NCI-H526 (cell line): Measurements from ENCODE around the gene SMYD3.
"Not testable (repeated sequence)": the region's sequence is repeated elsewhere in the genome, so short reads cannot be mapped to it uniquely, and the experiment has no call there.

Experiments used
- DNase-seq, 2 experiments: peaks; one replicate each; lab custom pipeline; 2025; lab: John Stamatoyannopoulos, UW

Gene SMYD3

DNA sequence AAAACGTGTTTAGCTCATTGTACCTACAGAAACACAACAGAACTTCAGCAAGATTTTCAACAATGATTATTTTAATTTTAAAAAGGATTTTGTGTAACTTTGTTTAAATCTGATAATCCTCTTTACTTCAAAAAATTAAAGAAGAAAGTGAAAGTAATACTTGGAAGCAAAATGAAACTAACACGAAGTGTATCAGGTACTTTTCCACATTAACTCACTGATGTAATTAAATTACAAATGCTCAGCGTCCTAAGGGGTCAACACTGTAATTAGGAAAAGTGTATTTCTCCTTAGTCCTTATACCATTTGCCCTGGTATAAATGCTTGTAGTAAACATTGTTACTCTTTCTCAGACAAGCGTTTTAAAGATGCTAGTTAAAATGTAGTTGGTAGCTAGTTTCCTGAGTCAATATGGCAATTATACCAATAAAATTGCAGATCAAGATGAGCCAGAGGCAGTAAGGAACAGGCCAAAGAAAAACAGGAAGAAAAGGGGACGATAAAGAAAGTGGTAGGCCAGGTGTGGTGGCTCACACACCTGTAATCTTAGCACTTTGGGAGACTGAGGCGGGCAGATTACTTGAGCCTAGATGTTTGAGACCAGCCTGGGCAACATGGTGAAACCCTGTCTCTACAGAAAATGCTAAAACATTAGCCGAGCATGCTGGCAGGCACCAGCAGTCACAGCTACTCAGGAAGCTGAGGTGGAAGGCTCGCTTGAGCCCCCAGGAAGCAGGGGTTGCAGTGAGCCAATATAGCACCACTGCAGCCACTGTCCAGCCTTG is 553.0 kb downstream of the SMYD3 start:
- no peak for DNase-seq

DNA sequence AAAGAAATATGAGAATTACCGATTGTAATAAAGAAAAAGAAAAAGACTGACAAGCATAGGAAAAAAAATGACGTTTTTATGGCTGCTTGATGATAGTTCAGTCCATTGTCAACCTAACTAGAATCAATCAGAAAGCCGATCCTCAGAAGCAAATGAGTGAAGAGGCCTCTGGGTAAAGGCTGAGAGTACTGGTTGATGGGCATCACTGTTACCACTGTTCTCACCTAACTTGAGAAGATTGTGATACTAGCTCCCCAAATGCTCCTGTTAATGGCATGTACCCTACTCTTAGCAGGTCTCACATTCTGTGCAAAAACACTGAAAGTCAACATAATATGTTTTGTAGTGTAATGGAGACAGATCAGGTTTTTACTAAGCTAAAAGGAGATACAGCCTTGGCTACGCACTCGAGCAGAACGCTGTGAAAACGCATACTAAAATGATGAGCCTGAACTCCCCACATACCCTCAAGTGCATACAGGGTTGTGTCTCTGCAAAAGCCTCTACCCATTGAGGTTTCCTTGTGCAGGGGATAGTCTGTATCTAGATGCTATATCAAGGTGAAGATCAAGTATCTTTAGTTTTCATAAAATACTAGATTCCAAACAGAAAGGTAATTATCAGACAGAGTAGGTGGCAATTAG is 554.6 kb downstream of the SMYD3 start:
- DNase-seq, result no peak

DNA sequence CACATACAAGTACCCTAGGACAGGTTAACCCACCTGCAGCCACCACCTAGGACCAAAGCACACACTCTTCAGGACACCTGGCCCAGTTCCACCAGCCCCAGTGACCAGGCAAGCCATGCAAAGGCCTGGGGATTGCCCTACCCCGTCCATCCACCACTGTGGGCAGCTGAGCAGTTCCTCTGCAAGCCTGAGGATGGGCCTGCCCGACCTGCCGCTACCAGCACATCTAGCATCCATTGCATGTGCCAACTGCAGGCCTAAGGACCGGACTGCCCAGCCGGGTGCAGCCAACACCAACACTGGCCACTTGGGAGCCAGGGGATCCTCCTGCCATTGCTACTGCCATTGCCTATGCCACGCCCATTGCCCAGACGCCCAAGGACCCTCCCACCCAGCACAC is 558.3 kb downstream of the SMYD3 start:
- DNase-seq, result no peak

DNA sequence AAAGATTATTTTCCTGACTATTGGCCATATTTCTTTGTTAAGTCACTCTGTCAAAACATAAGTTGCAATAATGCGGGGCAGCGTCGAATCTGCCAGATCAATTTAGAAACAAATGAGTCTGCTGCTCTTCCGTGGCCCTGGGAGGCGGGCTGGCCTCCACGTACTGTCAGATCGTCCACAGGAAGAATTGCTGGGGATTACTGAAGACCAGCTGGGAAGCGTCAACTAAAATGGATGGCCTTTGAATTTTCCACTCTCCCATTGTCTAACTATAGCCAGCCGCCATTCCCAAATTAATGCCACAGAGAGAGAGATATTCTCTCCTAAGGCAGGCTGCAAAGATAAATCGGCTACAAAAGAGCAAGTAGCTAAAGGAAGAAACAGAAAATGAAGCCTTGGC is 560.2 kb downstream of the SMYD3 start:
- no peak for DNase-seq

DNA sequence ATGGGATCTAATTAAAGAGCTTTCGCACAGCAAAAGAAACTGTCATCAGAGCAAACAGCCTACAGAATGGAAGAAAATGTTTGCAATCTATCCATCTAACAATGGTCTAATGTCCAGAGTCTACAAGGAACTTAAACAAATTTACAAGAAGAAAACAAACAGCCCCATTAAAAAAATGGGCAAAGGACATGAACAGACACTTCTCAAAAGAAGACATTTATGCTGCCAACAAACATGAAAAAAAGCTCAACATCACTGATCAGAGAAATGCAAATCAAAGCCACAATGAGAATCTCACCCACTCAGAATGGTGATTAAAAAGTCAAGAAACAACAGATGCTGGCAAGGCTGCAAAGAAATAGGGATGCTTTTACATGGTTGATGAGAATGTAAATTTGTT is 561.9 kb downstream of the SMYD3 start:
- DNase-seq, result not testable (repeated sequence)

DNA sequence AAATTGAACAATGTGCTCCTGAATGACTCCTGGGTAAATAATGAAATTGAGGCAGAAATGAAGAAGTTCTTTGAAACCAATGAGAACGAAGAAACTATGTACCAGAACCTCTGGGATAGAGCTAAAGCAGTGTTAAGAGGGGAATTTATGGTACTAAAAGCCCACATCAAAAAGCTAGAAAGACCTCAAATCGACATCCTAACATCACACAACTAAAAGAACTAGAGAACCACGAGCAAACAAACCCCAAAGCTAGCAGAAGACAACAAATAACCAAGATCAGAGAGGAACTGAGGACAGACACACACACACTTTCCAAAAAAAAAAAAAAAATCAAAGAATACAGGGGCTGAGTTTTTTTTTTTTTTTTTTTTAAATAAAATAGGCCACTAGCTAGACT is 564.2 kb downstream of the SMYD3 start:
- DNase-seq, result no peak

DNA sequence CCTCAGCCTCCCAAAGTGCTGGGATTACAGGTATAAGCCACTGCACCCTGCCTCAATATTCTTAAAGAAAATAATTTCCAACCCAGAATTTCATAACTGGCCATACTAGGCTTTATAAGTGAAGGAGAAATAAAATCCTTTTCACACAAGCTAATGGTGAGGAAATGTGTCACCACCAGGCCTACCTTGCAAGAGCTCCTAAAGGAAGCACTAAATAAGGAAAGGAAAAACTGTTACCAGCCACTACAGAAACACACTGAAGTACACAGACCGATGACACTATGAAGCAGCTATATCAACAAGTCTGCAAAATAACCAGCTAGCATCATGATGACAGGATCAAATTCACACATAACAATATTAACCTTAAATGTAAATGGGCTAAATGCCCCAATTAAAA is 565.3 kb downstream of the SMYD3 start:
- not testable (repeated sequence) for DNase-seq

DNA sequence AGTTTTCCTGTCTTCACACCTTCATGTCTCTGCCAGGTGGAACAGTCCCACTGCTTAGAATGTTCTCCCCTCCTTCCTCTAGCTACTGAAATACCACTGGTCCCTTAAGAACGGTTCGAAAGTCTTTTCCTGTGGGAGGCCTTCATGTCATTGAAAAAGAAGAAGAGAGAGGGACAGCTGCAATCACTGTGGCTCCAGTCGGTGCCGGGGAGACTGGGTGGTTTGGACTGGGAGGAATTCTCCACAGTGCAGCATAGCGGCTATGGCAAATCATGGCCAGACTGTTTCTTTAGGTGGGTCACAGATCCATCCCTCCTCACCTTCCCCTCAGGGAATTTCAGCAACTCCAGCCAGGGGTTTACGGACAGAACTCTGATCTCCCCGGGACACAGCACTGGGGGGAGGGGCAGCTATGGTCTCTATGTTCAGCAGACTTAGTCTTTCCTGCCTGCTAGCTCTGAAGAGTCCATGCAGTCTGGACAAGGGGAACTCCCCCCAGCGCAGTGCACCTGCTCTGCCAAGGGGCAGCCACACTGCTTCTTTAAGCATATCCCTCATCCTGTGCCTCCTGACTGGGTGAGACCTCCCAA is 567.2 kb downstream of the SMYD3 start:
- no peak for DNase-seq

DNA sequence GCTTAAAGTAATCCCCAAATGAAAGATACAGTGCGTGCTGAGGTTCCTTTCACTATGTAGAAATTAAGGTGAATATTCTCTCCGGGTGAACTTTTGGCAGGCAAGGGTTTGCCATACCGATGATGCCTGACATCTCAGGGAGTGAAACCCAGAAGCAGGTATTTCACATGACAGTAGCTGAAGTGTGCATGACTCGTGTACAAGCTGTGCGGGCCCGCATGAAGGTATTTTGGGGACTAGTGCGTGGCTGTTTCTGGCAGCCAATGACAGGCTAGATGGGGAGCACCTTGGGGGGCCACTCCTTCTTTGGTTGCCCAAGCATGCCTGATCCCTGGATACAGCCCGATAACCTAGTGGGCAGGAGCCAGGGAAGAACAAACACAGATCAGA is 569.0 kb downstream of the SMYD3 start:
- DNase-seq, result no peak

DNA sequence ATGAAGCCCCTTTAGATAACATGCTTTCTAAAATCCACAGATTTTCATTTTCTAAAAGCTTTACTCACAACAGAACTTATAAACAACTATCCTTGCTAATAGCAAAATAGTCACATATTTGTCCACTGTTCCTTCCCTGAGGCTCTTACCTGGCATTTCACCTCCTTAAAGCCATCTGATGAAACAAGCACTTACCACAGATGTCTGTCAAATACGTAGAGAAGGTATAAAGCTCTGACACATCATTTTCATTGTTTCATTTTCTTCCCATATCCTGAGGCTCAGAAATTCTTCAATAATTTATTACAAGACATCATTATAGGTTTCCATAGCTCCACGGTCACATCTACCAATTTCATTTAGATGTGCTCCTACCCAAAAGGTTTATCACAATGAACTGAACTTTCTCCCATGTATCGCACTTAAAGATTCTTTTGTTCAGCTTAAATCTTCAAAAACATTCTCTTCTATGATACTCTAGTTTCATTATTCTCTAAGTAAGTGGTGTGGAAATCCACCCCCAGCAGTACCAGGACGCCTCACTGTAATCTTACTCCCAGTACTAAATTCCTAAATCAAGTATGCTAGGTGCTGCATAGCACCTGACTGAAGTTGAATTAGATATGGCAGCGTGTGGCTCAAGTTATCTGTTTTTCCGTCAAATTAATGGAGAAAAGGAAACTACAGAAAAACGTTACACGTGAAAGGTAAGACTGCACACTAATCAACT is 569.6 kb downstream of the SMYD3 start:
- no peak for DNase-seq

DNA sequence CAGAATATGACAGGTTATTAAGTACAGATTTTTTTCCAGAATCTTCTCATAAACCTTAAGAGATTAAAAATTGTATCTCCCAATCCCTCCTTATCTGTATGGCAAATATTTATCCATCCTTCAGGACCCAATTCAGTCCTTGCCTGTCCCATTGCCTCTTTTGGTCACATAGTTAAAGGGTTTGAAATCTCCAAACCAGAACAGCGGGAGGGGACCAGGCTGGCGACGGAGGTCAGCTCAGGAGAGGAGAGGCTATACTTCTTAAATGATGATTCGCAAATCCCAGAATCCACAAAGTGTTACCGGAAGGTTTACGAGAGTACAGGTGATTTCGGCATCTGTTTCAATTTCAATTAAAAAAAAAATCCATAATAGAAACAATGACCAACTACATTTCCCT is 572.7 kb downstream of the SMYD3 start:
- DNase-seq, result no peak

DNA sequence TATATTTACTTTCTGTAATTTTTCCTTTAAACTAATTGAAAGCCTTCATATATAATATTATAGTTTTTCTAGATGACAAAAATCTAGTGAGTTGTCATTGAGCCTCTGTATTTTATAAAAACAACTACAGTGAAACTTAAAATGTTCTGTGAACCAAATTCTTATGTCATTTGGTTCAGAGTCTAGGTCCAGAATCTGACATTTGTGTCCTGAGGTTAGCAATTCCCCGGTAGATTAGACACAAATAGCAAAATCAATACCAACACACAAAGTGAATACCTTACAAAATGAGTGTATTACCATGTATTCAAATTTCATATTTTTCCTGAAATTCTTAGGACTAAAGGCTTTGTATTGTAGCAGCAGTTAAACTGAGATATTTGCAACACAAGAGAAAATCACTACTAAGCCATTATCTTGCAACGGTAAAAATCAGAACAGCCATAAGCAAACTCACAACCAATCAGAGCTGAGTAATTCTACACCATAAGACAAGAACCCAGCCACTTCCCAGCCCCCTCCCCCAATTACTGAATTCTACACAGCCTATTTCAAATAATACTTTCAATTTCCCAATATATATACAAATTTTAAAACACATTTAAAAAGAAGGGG is 573.5 kb downstream of the SMYD3 start:
- DNase-seq, result no peak

DNA sequence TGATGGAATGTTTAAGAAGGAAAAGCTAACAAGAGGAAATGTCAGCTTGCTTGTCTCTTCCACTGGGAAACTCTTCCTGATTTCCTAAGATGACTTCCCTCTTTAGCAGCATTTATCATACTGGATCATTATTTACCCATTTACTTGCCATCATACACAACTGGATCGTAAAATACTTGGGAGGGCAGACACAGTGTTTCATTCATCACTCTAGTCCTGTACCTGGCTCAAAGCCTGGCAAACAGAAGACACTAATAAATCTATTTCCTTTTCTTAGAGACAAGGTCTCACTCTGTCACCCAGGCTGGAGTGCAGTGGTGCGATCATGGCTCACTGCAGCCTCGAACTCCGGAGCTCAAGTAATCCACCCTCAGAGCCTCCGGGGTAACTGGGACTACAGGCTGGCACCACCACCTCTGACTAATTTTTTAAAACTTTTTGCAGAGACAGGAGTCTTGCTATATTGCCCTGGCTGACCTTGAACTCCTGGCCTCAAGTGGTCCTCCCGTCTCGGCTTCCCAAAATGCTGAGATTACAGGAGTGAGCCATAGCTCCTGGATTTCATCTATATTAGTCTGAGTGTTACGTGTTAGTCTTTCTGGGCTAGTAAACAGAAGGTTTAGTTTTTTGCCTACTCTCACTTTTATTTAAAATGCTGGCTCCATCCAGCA is 574.6 kb downstream of the SMYD3 start:
- no peak for DNase-seq

DNA sequence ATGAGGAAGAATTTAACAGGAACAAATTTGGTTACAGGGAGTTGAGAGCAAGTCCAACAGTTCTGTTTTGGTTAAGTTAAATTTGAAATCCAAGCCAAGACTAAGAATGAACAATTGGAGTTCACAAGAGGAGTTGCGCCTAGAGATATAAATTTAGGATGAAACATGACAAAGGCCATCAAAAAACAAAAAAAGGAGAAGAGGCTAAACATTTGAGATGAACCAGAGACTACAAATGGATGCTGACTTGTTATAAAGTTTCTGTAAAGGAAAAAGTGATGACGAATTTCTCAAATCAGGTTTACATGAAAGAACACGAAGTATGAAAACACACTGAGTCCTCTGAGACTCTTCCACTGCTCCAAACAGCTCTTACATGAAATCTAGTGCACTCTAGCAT is 575.6 kb downstream of the SMYD3 start:
- DNase-seq, result no peak

DNA sequence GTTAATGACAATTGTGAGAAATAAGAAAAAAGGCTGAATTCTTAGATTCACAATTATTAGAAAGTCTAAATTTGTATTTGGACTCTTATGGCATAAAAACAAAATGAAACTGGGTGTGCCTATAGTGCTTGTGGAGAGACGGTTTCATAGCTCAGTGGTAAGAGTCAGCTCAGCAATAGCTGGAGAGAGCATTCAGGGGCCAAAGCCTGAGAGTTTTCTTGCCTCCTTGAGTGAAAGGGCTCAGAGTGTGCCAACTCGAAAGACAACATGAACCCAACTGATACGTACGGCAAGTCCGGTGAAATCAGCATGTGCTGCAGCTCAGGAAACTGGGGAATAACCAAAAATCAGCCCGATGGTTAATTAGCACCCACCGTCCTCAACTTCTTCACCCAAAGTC is 577.9 kb downstream of the SMYD3 start:
- no peak for DNase-seq

DNA sequence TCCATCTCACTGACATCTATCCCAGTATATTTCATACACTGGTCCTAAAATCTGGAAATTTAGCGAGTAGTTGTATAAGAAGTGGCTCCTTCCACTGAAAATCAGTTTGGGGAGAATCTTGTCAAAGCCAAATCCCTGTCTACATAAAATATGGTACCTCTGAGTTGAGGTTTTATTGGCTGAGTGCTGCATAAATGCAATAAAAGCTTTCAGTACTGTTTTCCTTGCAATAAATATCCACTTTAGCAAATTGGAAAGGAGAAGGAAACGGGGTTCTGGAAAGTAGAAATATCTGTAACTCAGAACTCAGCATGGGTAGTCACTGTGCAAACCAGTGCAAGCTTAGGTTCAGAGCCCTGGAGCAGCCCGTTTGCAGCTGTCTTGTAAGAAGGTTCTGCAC is 580.2 kb downstream of the SMYD3 start:
- no peak for DNase-seq

DNA sequence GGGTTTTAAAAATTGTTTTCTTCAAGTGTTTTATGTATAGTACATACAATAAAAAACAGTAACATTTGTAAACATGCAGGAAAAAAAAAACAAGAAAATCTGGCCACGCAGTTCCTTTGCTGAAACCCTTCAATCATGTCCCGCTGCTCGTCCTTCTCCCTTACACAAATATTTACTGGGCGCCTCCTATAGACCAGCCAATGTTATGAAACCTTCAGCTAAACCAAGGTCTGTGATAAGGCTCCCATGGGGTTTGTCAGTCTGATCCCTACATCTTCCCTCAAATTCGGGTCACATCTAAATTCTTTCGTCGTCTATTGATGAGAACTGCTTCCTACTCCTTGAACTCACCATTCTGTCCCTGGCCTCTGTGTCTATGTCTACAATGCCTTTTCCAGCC is 583.9 kb downstream of the SMYD3 start:
- no peak for DNase-seq

DNA sequence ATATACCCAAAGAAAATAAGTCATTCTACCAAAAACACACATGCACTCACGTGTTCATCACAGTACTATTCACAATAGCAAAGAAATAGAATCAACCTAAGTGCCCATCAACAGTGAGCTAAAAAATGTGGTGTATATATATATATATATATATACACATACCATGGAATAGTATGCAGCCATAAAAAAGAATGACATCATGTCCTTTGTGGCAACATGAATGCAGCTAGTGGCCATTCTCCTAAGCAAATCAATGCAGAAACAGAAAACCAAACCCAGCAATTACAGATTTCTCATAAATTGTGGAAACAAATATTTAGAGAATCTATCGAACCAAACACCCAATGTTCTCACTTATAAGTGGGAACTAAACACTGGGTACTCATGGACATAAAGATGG is 585.7 kb downstream of the SMYD3 start:
- DNase-seq, result no peak

DNA sequence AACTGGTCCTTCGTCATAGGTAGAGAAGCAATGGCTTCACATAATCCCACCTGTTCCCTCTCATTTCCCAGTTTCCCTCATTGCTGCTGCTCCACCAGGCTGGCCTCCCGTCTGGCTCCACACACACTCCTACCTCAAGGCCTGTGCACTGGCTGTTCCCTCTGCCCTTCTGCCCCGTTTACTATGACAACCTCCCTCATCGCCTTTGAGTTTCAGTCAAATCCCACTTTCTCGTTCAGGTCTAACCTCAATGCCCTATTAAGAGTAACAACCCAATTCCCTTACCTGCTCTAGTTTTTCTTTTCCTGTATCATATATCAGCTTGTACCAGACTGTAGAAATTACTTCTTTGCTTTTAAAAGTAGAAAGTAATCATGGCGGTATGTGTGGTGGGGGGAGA is 589.7 kb downstream of the SMYD3 start:
- no peak for DNase-seq

DNA sequence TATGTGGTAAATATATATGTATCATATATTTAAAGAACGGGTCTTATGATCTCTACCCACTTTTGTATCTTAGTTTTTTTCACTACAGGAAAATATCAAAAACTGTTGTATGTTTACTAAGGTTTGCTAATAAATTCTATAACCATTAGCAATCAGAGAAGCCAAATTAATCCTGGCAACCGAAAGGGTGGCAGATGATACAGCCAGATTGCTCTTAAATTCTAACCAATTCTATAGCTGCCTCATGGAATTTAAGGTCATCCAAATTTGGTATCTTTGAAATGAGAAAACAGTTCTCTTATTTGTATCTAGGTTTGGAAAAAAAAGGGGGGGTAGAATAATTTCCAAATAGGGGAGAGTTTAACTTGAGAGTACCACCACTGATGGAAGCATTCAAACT is 591.2 kb downstream of the SMYD3 start:
- DNase-seq, result no peak

DNA sequence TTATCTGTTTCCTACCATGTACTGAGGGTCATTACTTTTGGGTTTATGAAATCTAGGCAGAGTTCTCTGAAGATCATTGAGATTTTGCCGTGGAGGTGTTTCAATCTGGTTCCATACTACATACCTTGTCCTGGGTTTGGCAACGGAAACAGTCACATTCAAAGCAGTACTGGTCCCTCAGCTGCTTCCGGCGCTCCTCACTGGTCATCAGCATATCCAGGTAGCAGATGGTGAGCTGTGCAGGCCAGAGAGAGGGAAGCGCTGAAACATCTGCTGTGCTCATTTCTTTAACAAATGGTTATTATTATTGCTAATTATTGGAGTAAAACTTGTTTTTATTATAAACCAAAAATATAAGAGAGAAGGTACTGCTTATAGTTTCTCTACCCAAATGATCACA is 591.7 kb downstream of the SMYD3 start:
- peak; percentile 58 to 65 for DNase-seq

DNA sequence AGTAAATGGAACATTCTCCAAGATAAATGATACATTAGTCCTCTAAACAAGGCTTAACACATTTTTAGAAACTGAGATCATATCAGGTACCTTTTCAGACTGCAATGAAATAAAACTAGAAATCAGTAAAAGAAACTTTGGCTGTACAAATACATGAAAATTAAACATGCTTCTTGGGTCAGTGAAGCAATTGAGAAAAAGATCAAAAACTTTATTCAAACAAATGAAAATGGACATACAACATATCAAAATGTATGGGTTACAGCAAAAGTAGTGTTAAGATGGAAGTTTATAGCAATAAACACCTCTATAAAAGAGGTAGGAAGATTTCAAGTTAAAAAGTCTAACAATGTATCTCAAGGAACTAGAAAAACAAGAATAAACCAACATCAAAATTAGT is 598.5 kb downstream of the SMYD3 start:
- no peak for DNase-seq
